Transverse colon (tissue), 4 donors: ENCODE data around the gene RUVBL2. TPM values are rescaled to one million over a fixed set of nuclear protein-coding genes. Genes with fewer than 3 reads are reported as not detected.
A peak's percentile ranks its signal among the peaks of the same experiment; 100 is the strongest.
"Not testable (repeated sequence)": the region's sequence is repeated elsewhere in the genome, so short reads cannot be mapped to it uniquely, and the experiment has no call there.

Experiments used
- DNase-seq: peaks from one replicate; pipeline ENCODE4 v3.0.0-alpha.2; 2019
- H3K27ac ChIP-seq, 4 donors: fragments of 200-600 bp; sonication (generic); 2 replicates each; pipeline ENCODE4 v1.5.1; 2016 to 2018; ENCODE audit warnings: inconsistent platforms in 4 of 4
- H3K27me3 ChIP-seq: fragments of 200-600 bp; sonication (generic); 2 replicates; pipeline ENCODE4 v1.5.1; 2017; ENCODE audit warnings: inconsistent platforms
- H3K36me3 ChIP-seq, 4 donors: fragments of 200-600 bp; sonication (generic); 2 replicates each; pipeline ENCODE4 v1.5.1; 2017 to 2019; ENCODE audit warnings: inconsistent platforms in 4 of 4
- H3K4me1 ChIP-seq, 4 donors: fragments of 200-600 bp; sonication (generic); 2 replicates each; pipeline ENCODE4 v1.5.1; 2017 to 2020; ENCODE audit warnings: inconsistent platforms in 4 of 4
- H3K4me3 ChIP-seq, 4 donors: fragments of 200-600 bp; sonication (generic); 1 replicate in 1 of 4; 2 replicates in 3 of 4; pipeline versions ENCODE4 v1.5.1 to v1.6.1; 2017 to 2019; ENCODE audit warnings: inconsistent platforms in 4 of 4
- H3K9me3 ChIP-seq, 2 donors: fragments of 200-600 bp; sonication (generic); 2 replicates each; pipeline ENCODE4 v1.5.1; 2017 to 2019; ENCODE audit warnings: inconsistent platforms in 2 of 2
- EP300 ChIP-seq: sonication (generic); formaldehyde crosslinking; IDR thresholded peaks from one replicate; pipeline ENCODE4 v1.6.1; 2017; ENCODE audit warnings: antibody characterized with exemption, low read depth
- POLR2A ChIP-seq: fragments of 450-650 bp; IDR thresholded peaks from one replicate; pipeline ENCODE4 v1.6.1; 2016; ENCODE audit warnings: antibody characterized with exemption, mild to moderate bottlenecking, moderate library complexity
- POLR2AphosphoS5 ChIP-seq, 3 donors: sonication (generic); formaldehyde crosslinking; IDR thresholded peaks; one replicate each; pipeline ENCODE4 v1.6.1; 2016; ENCODE audit warnings: antibody characterized with exemption in 3 of 3
- WGBS, 2 donors: methylation state at CpG; one replicate each; pipeline ENCODE4 v1.1.5; 2018; ENCODE audit warnings: low coverage in 1 of 2; 5-methylcytosine and 5-hydroxymethylcytosine counted together
- in situ Hi-C, 4 donors: fragments of 200-750 bp; cut with MboI; loops; one replicate each; pipeline versions ENCODE4 v1.15.0 to v1.15.1; 2017; ENCODE audit warnings: low sequenced_read_pairs in 3 of 4, low pct_ligation_motif_present in 1 of 4, low pct_unique_long_range_greater_than_20kb in 1 of 4
- intact Hi-C: fragments of 100-400 bp; cut with DNase I; formaldehyde crosslinking; loops from one replicate; pipeline ENCODE4 v1.15.1; 2023; ENCODE audit warnings: low total_unique reads
- total RNA-seq, 4 donors: library from RNA; depleted of rRNA; stranded (reverse); fragments of >200 nt; gene quantifications; one replicate each; pipeline ENCODE4 v1.1.0, GENCODE V29; 2016
- TF ChIP-seq, protein P1 (sequence below), 5 experiments: fragments of 200-600 bp in 3 of 5; fragments of 450-650 bp in 2 of 5; sonication (generic) in 3 of 5; IDR thresholded peaks; 1 replicate in 2 of 5; 2 replicates in 3 of 5; pipeline ENCODE4 v1.5.1; 2016 to 2017; ENCODE audit warnings: antibody characterized with exemption in 5 of 5, inconsistent platforms in 3 of 5, mild to moderate bottlenecking in 2 of 5, moderate library complexity in 1 of 5

The RUVBL2 gene
- total RNA-seq, 4 donors from 2014 or later: 48.6 to 66.9 (median 59.4) TPM

GRCh38 chr19:49014870-49015255 is 21.2 kb downstream of the RUVBL2 start:
- no peaks in the 10 kb centered on the region for H3K9me3 ChIP-seq
- no peak overlapping the region for H3K27ac ChIP-seq
- intact Hi-C loops (no loop called here), in situ Hi-C loops (no loop called here)
- TF ChIP-seq EP300: no peak
- no peak for TF ChIP-seq POLR2AphosphoS5 (IDR thresholded peaks at IDR 0.05)
- TF ChIP-seq, protein P1, sequence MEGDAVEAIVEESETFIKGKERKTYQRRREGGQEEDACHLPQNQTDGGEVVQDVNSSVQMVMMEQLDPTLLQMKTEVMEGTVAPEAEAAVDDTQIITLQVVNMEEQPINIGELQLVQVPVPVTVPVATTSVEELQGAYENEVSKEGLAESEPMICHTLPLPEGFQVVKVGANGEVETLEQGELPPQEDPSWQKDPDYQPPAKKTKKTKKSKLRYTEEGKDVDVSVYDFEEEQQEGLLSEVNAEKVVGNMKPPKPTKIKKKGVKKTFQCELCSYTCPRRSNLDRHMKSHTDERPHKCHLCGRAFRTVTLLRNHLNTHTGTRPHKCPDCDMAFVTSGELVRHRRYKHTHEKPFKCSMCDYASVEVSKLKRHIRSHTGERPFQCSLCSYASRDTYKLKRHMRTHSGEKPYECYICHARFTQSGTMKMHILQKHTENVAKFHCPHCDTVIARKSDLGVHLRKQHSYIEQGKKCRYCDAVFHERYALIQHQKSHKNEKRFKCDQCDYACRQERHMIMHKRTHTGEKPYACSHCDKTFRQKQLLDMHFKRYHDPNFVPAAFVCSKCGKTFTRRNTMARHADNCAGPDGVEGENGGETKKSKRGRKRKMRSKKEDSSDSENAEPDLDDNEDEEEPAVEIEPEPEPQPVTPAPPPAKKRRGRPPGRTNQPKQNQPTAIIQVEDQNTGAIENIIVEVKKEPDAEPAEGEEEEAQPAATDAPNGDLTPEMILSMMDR (IDR thresholded peaks at IDR 0.05): no peak
- TF ChIP-seq POLR2A: no peak
- H3K4me3 ChIP-seq: no peak overlapping the region
- peaks cover 21% of the 10 kb centered on the region for H3K27me3 ChIP-seq
- H3K36me3 ChIP-seq: peaks cover 0 to 10% (median 2%) of the 10 kb centered on the region in 4 donors
- peaks cover 9 to 25% (median 23%) of the 10 kb centered on the region in 4 donors for H3K4me1 ChIP-seq
- WGBS, 2 donors: 91 to 92% methylated on average over 10 to 18 of the region's 18 CpGs
- DNase-seq: no peak

DNA sequence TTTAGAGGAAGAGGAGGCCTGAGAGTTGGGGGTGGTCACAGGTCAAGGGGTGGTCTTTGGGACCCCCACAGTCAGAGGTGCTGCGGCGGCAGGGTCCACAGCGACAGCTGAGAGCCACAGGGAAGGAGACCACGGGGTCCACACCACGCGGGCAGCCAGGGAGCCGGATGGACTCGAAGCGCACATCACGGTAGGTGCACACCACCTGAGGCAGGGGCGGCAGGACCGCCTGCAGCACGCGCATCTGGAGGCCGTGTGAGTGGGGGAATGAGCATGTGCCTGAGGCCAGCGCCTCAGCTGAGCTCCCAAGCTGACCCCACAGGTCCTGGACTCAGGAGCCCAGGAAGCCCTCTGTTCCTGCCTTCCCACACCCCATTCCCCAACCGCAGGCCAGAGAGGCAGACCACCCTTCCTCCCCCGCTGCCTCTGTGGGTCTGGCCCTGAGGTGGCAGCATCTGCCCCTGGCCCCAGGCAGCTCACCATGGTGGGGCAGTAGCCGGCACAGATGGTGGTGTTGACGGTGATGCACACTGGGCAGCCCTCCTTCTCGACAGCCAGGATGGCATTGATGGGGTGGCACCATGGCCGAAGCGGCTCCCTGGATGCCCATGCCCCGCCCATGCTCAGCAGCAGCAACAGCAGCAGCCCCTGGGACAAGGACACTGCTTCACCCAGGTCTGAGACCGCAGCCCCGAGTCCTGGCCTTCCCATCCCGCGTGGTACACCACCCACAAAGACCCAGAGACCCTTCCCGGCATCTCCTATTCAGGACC is 22.6 kb downstream of the RUVBL2 start:
- no peak for DNase-seq
- Histone ChIP-seq H3K4me3 (no peak overlapping the region), H3K9me3 (no peaks in the 10 kb centered on the region), H3K4me1 (peaks cover 9 to 25% (median 23%) of the 10 kb centered on the region in 4 donors), H3K36me3 (peaks cover 0 to 3% (median 0%) of the 10 kb centered on the region in 4 donors), H3K27me3 (peaks cover 34% of the 10 kb centered on the region), H3K27ac (no peak overlapping the region)
- intact Hi-C loops (no loop called here), in situ Hi-C loops (no loop called here)
- TF ChIP-seq, protein P1 (IDR thresholded peaks at IDR 0.05): no peak
- no peak for TF ChIP-seq EP300
- TF ChIP-seq POLR2A: no peak
- no peak for TF ChIP-seq POLR2AphosphoS5 (IDR thresholded peaks at IDR 0.05)
- 89% methylated on average over 16 of the region's 29 CpGs; no CpG with 5 or more reads in 1 of the 2 donors for WGBS, 2 donors

- Histone ChIP-seq H3K4me3 (peak within 1 kb of the TSS; percentile 19 to 59 (median 34)), H3K36me3 (peaks cover 0 to 3% (median 0%) of the 10 kb centered on the region in 4 donors), H3K27ac (peak within 1 kb of the TSS in 3 of 4 donors; percentile 13 to 25 (median 21)), H3K9me3 (no peaks in the 10 kb centered on the region), H3K4me1 (peaks cover 9 to 25% (median 23%) of the 10 kb centered on the region in 4 donors), H3K27me3 (peaks cover 39% of the 10 kb centered on the region)
- TF ChIP-seq POLR2A: no peak
- TF ChIP-seq, protein P1 (IDR thresholded peaks at IDR 0.05): no peak
- TF ChIP-seq EP300: no peak
- no peak for TF ChIP-seq POLR2AphosphoS5 (IDR thresholded peaks at IDR 0.05)
- DNase-seq: no peak
- 79% methylated on average over 11 of the region's 17 CpGs; no CpG with 5 or more reads in 1 of the 2 donors for WGBS, 2 donors
- intact Hi-C loops (no loop called here), in situ Hi-C loops (no loop called here)
Observed at GRCh38 chr19:49017041-49017665, 23.5 kb downstream of the RUVBL2 start, which contains the start of gene LHB. Gene LHB, minus strand, starts transcription at chr19:49017091. Its CDS starts 10 bp downstream, at chr19:49017081.

- peak; percentile 49 for DNase-seq
- intact Hi-C loops (no loop called here), in situ Hi-C loops (no loop called here)
- 1% methylated on average over 38 of the region's 62 CpGs; no CpG with 5 or more reads in 1 of the 2 donors for WGBS, 2 donors
- Histone ChIP-seq H3K27ac (peak overlapping the region in 3 of 4 donors; percentile 13 to 25 (median 21)), H3K9me3 (no peaks in the 10 kb centered on the region), H3K36me3 (no peaks in the 10 kb centered on the region), H3K4me3 (peak overlapping the region; percentile 19 to 59 (median 34)), H3K27me3 (peaks cover 40% of the 10 kb centered on the region), H3K4me1 (peaks cover 9 to 25% (median 23%) of the 10 kb centered on the region in 4 donors)
- no peak for TF ChIP-seq POLR2AphosphoS5 (IDR thresholded peaks at IDR 0.05)
- TF ChIP-seq, protein P1 (IDR thresholded peaks at IDR 0.05): peak; percentile 19 to 53 (median 40)
Observed at GRCh38 chr19:49017666-49018351, 24.1 kb downstream of the RUVBL2 start.

DNA sequence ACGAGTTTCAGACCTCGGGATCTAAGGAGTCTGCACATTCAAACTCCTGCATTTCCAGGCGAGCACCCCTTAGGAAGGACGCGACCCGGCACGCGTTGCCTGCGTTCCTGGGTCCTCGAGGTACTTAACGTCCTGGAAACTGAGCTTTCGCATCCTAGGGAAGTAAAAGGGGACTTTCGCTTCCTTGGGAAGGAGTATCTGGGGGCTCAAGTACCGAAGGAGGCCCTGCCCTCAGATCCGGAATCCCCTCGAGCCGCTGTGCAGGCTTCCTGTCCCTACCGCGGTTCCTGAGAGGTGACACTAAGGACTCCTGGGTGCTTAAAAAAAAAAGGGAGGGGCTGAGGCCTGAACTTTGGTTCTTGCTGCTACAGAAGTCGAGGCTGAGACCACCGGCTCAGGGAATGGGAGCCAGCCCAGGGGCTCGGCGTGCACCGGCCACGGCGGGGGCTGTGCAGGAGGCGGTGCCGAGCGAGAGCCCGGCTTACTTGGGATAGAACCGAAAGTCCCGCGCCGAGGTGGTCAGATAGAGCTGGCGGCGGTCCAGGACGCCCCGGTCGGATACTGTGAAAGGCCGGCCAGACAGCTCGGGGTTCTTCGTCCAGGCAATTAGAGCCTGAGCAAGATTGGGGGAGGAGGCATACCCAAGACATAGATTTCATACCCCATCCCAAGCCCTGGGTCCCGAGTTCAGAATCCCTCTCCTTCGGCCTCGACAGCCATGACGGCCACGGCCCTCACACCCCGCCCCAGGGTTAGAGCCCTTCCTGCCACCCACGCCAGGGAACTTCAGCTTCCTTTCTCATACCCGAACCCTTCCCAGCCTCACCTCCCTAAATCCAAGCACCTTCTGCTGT is 24.9 kb downstream of the RUVBL2 start:
- WGBS, 2 donors: 3% methylated on average over 44 of the region's 50 CpGs; no CpG with 5 or more reads in 1 of the 2 donors
- Histone ChIP-seq H3K4me1 (peaks cover 9 to 25% (median 23%) of the 10 kb centered on the region in 4 donors), H3K4me3 (peak overlapping the region; percentile 19 to 59 (median 34)), H3K27me3 (peaks cover 40% of the 10 kb centered on the region)
- H3K36me3 ChIP-seq, intact Hi-C loops, H3K9me3 ChIP-seq, H3K27ac ChIP-seq, in situ Hi-C loops: not testable (repeated sequence)
- DNase-seq: peak; percentile 27
